Ramos (cell line): ENCODE results near the gene ARHGEF10L.

Source experiments
- in situ Hi-C: fragments of 300-500 bp; cut with MboI; formaldehyde crosslinking; loops from one replicate; pipeline ENCODE4 v1.14.3; 2022; ENCODE audit warnings: low sequenced_read_pairs; ENCODE audit not compliant: unreplicated experiment

Gene ARHGEF10L

DNA sequence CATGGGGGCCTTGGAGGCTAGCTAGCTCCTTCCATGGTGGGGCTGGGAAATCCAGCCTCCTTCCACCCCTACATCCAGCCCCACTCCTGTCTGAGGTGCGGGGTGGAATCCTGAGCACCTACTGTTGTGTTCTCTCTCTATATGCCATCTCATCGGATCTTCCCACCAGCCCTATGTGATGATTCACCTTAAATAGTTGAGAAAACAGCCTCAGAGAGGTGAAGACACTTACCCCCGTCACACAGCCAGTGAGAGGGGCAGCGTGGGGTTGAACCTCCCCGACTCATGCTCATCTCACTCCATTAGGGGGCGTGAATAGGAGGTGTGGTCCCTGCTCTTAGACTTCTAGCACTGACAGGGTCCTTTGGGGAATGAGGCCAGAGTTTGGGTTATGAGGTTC lies 184.7 kb downstream of the ARHGEF10L start:
- in situ Hi-C loops, result no loop called here

- in situ Hi-C loops, result no loop called here
Observed at GRCh38 chr1:17725084-17725719, 185.7 kb downstream of the ARHGEF10L start.

- in situ Hi-C loops, result no loop called here
Observed at GRCh38 chr1:17725811-17726582, 186.5 kb downstream of the ARHGEF10L start.

GRCh38 chr1:17728123-17728712 lies 188.7 kb downstream of the ARHGEF10L start:
- in situ Hi-C loops, result no loop called here

DNA sequence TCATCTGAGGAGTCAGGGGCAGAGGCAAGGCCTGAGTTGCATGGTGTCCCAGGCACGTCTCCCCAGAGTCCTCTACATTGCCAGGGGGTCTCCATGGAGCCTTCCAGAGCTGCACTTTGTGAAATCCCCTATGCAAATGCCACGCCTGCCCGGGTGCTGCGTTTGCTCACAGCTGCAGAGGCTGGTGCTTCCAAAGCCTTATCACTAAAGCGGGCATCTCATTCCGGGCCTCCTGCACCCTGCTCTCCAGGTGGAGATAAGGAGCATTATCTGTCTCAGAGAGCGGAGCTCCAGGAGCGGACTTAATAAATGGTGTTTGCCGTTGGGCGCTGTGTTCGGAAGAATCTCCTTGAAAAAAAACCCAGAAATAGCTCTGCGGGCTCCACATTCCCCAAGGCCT lies 189.8 kb downstream of the ARHGEF10L start:
- in situ Hi-C loops, result no loop called here

DNA sequence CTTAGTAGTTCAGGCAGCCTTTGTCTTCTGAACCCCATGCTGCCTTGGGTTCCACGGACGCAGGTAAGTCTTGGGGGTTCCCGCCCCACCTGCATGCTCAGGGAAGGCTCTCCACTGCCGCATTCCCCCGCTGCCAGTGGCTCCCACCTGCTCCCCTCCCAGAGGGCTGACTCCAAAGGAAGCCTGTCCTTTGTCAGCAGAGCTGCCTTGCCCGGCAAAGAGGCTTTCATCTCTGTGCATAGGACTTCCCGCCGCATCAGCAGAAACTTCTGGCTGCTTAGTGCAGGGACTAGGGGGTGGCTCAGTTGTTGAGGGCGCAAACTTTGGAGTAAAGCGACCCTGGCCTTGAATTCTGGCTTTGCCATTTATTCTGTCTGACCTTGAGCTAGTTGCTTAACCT lies 190.4 kb downstream of the ARHGEF10L start:
- in situ Hi-C loops, result no loop called here

DNA sequence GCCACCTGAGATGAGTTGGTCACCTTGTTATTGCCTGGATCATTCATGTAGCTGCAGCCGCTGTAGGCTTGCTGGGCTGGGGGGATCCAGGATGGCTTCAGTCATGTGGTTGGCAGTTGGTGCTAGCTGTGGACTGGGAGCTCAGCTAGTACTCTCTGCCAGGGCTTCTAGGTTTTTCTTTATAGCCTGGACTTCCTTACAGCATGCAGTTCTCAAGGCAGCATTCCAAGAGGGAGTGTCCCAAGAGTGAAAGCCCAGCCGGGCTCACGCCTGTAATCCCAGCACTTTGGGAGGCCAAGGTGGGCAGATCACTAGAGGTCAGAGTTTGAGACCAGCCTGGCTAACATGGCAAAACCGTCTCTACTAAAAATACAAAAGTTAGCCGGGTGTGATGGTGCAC lies 192.0 kb downstream of the ARHGEF10L start:
- in situ Hi-C loops, result no loop called here

GRCh38 chr1:17732475-17732874 lies 193.0 kb downstream of the ARHGEF10L start:
- in situ Hi-C loops, result no loop called here

DNA sequence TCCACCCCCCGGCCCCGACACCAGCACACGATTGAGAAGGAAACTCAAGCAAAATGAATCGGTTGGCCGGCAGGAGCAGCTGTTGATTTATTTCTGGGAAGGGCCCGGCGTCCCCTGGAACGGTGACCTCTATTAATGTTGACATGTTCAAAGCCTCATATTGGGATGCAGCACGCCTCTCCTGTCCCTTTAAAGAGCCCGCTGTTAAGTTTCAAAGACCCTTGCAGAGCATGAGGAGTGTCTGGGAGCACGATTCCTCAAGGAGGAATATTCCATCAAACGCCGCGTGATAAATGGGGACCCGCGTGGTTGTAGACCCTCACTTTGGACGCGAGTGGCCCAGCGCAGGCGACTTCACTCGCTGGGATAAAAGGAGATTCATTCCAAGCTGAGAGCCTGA lies 194.2 kb downstream of the ARHGEF10L start:
- in situ Hi-C loops, result no loop called here

DNA sequence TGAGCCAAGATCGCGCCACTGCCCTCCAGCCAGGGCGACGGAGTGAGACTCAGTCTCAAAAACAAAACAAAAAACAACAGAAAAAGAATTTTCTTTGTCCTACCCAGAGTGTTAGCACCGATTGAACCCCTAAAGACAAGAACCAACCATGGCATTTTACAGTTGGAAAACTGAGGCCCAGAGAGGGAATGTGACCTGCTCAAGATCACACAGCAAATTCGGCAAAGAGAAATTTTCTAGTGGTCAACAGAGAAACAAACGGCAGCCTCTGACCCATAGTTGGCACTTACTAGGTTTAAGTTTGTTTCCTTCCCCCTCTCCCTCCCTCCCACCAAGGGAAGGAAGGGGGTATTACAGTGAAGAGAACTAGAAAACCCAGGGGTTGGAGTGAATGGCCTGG lies 195.1 kb downstream of the ARHGEF10L start:
- in situ Hi-C loops, result no loop called here

- in situ Hi-C loops, result no loop called here
Observed at GRCh38 chr1:17735348-17735747, 195.8 kb downstream of the ARHGEF10L start.

DNA sequence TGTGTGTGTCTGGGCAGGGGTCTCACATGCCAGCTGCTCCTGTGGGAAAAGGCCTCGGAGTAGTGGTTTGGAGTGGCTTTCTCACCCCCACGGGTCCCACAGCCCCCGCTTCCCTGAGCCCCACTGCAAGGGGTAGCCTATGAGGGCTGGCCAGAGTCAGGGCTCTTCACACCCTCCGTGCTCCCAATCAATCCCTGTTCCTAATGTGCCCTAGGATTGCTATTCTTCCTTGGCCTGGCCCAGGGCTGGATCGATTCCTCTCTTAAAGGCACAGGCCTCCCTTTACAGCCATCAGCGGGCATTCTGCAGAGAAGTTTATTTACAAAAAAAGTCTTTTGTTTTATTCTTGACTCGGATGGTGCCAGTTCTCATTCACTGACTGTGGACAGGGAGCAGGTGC lies 196.3 kb downstream of the ARHGEF10L start:
- in situ Hi-C loops, result no loop called here

DNA sequence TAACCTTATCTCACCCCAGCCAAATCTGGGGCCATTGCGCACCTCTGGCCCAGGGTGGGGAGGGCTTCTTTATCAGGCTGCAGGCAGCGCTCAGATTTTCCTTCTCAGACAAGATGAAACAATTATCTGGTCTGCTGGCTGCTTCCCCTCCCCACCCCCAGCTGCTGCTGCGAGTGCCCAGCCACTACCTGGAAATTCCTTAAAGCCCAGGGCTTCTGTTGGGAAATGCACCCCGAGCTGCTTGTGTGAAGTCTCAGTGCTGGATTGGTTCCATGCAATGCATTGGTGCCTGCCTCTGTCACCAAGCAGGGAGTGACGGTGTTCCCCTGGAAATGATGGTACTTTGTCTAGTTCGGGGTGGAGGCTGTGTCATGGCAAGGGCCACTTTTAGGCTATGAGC lies 197.1 kb downstream of the ARHGEF10L start:
- in situ Hi-C loops, result no loop called here

DNA sequence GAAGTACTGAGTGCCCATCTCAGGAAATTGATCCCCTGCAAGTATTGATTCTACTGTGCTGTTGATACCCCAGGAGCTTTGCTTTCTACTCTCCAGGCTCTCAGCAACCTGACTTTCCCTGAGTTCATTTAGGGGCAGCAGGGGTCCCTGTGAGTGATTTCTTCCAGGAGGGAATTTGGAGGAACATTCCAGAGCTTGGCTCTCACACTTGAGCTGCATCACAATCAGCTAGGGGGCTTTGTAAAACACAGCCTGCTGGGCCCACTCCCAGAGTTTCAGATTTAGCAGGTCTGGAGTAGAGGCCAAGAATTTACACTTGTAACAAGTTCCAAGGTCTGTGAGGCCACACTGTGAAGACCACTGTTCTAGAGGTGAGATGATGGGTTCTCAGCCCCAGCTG lies 199.6 kb downstream of the ARHGEF10L start:
- in situ Hi-C loops, result no loop called here

DNA sequence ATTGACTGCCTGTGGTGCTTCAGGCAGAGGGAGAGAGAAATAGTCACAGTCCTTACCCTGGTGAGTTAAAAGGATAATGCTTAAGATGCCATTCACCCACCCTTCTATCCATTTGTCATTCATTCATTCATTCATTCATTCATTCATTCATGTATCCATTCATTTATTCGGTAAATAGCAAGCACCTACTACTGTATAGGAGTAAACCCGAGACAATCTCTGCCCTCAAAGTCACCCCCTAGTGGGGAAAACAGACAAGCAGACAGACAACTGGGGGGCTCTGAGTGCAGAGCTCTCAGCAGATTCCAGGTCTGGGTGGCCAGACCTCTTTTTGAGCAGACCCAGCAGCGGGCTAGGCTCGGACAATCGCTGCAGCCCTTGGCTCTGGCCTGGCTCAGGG lies 201.6 kb downstream of the ARHGEF10L start:
- in situ Hi-C loops, result no loop called here

DNA sequence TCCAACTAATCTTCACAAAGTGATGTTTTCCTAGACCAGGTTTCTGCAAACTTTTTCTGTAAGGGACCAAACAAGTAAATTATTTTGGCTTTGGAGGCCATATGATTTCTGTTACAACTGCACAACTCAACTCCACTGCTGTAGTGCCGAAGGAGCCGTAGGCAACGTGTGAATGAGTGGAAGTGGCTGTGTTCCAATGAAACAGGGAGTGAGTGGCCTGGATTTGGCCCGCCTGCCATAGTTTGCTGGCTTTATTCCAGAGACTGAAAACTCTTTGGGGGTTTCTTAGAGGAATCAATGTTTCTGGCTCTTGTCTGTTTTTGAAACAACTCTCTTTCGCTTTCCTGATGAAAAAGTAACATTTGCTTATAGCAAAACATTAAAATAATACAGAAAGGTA lies 203.1 kb downstream of the ARHGEF10L start:
- in situ Hi-C loops, result no loop called here

GRCh38 chr1:17743008-17743647 lies 203.6 kb downstream of the ARHGEF10L start:
- in situ Hi-C loops, result no loop called here

DNA sequence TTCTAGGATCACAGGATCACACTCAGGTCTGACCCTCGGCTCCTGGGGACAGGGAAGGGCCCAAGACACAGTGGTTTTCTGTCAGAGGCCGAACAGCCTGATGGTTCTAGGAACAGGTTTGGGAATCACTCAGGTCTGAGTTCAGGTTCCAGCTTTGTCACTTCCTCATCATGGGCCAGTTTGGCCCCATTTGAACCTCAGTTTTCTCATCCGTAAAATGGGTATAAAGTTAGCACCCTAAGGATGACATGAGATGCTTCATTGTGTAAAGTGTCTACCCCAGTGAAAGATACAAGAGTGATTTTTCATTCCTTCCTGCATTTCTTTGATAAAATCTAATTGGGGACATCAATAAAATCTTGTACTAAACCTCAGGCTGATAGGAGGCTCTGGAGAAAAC lies 204.4 kb downstream of the ARHGEF10L start:
- in situ Hi-C loops, result no loop called here

GRCh38 chr1:17744666-17745478 lies 205.4 kb downstream of the ARHGEF10L start:
- in situ Hi-C loops, result no loop called here

- in situ Hi-C loops, result no loop called here
Observed at GRCh38 chr1:17745479-17745955, 206.0 kb downstream of the ARHGEF10L start.
